Neural cell (in vitro differentiated cells): ENCODE measurements around the gene ARHGEF17. TPM values are rescaled to one million over a fixed set of nuclear protein-coding genes. Genes with fewer than 3 reads are reported as not detected.

Source experiments
- H2AFZ ChIP-seq: fragments of 200-600, 300-800 bp; sonication (generic), shearing (Covaris generic); 2 replicates; pipeline ENCODE4 v1.6.0; 2014; ENCODE audit warnings: low read depth, mild to moderate bottlenecking, antibody characterized with exemption, low read length, moderate library complexity
- H3F3A ChIP-seq: fragments of 200-600 bp; shearing (Covaris generic); 2 replicates; pipeline ENCODE4 v1.6.1; 2016; ENCODE audit warnings: mild to moderate bottlenecking, moderate library complexity, mixed read lengths, antibody characterized with exemption, low read length; ENCODE audit not compliant: insufficient read depth, poor library complexity, severe bottlenecking
- H3K27ac ChIP-seq: fragments of 200-600, 300-800 bp; sonication (generic), shearing (Covaris generic); 2 replicates; pipeline ENCODE4 v1.5.1; 2014; ENCODE audit warnings: mild to moderate bottlenecking, low read length, moderate library complexity
- H3K27me3 ChIP-seq: fragments of 300-800, 200-600 bp; sonication (generic), shearing (Covaris generic); 2 replicates; pipeline ENCODE4 v1.6.0; 2014; ENCODE audit warnings: mild to moderate bottlenecking, low read depth, low read length, moderate library complexity; ENCODE audit not compliant: insufficient read depth
- H3K36me3 ChIP-seq: fragments of 300-800, 200-600 bp; sonication (generic), shearing (Covaris generic); 2 replicates; pipeline ENCODE4 v1.5.1; 2014; ENCODE audit warnings: mild to moderate bottlenecking, antibody characterized with exemption, low read length, moderate library complexity; ENCODE audit not compliant: insufficient read depth
- H3K4me2 ChIP-seq: fragments of 300-800, 200-600 bp; sonication (generic), shearing (Covaris generic); 2 replicates; pipeline ENCODE4 v1.6.0; 2014; ENCODE audit warnings: mild to moderate bottlenecking, low read length
- H3K4me3 ChIP-seq: fragments of 300-800, 200-600 bp; sonication (generic), shearing (Covaris generic); 2 replicates; pipeline ENCODE4 v1.5.1; 2014; ENCODE audit warnings: mild to moderate bottlenecking, low read length, moderate library complexity
- H3K79me2 ChIP-seq: fragments of 200-600 bp; shearing (Covaris generic); replicated peaks from 2 replicates; pipeline ENCODE4 v1.6.0; 2014; ENCODE audit warnings: mild to moderate bottlenecking, low read length, moderate library complexity; ENCODE audit not compliant: insufficient read depth
- H3K9ac ChIP-seq: fragments of 300-800, 200-600 bp; sonication (generic), shearing (Covaris generic); 2 replicates; pipeline ENCODE4 v1.6.1; 2016; ENCODE audit warnings: mild to moderate bottlenecking, low read length, mixed read lengths
- H3K9me2 ChIP-seq: fragments of 200-600 bp; shearing (Covaris generic); 2 replicates; pipeline ENCODE4 v1.6.1; 2016; ENCODE audit warnings: mild to moderate bottlenecking, low read length, mixed read lengths; ENCODE audit not compliant: insufficient read depth
- H3K9me3 ChIP-seq: fragments of 200-600, 300-800 bp; sonication (generic), shearing (Covaris generic); 2 replicates; pipeline ENCODE4 v1.6.1; 2016; ENCODE audit warnings: mild to moderate bottlenecking, mixed run types, low read length, moderate library complexity, mixed read lengths
- H4K20me1 ChIP-seq: fragments of 200-600 bp; shearing (Covaris generic); 2 replicates; pipeline ENCODE4 v1.6.1; 2016; ENCODE audit warnings: mild to moderate bottlenecking, mixed run types; ENCODE audit not compliant: insufficient read depth
- CTCF ChIP-seq: fragments of 450-650 bp; IDR thresholded peaks from 2 replicates; pipeline ENCODE4 v1.5.1; 2014; ENCODE audit warnings: antibody characterized with exemption, mild to moderate bottlenecking, moderate library complexity; ENCODE audit not compliant: poor library complexity, severe bottlenecking
- EP300 ChIP-seq: fragments of 450-650 bp; conservative IDR thresholded peaks from 2 replicates; pipeline ENCODE4 v1.6.1; 2014; ENCODE audit warnings: antibody characterized with exemption, mild to moderate bottlenecking, moderate library complexity; ENCODE audit not compliant: poor library complexity, severe bottlenecking
- EZH2 ChIP-seq: fragments of 200-600, 300-800 bp; shearing (Covaris generic), sonication (generic); IDR thresholded peaks from 2 replicates; pipeline ENCODE4 v1.6.1; 2014; ENCODE audit warnings: antibody characterized with exemption, low read length, borderline replicate concordance, mild to moderate bottlenecking; ENCODE audit not compliant: insufficient read depth, poor library complexity, severe bottlenecking
- MXI1 ChIP-seq: fragments of 450-650 bp; conservative IDR thresholded peaks from 2 replicates; pipeline ENCODE4 v1.6.1; 2014; ENCODE audit warnings: antibody characterized with exemption, mild to moderate bottlenecking; ENCODE audit not compliant: poor library complexity, severe bottlenecking
- POLR2AphosphoS5 ChIP-seq: IDR thresholded peaks from 2 replicates; pipeline ENCODE4 v1.6.1; 2012
- RAD21 ChIP-seq: fragments of 450-650 bp; conservative IDR thresholded peaks from 2 replicates; pipeline ENCODE4 v1.6.1; 2014; ENCODE audit warnings: antibody characterized with exemption, mild to moderate bottlenecking, moderate library complexity
- REST ChIP-seq: IDR thresholded peaks from 2 replicates; pipeline ENCODE4 v1.6.1; 2012; ENCODE audit warnings: borderline replicate concordance
- SMC3 ChIP-seq: fragments of 450-650 bp; conservative IDR thresholded peaks from 2 replicates; pipeline ENCODE4 v1.6.1; 2014; ENCODE audit warnings: antibody characterized with exemption, mild to moderate bottlenecking, moderate library complexity; ENCODE audit not compliant: poor library complexity
- TAF1 ChIP-seq: IDR thresholded peaks from 2 replicates; pipeline ENCODE4 v1.6.1; 2012; ENCODE audit warnings: low read depth
- polyA plus RNA-seq: library from polyadenylated mRNA; depleted of rRNA; stranded (reverse); fragments of >200 nt; gene quantifications from 2 replicates; pipeline ENCODE4 v1.2.3, GENCODE V29; 2014

ARHGEF17 gene
- polyA plus RNA-seq, 1 donor from 2014 or later: 7.9 TPM

- H4K20me1 ChIP-seq: no peaks in the 10 kb centered on the region
- no peak overlapping the region for H3K4me2 ChIP-seq
- no peaks in the 10 kb centered on the region for H3K9me2 ChIP-seq
- H3K79me2 ChIP-seq: no peaks in the 10 kb centered on the region
- no peaks in the 10 kb centered on the region for H3K9me3 ChIP-seq
- H3K27me3 ChIP-seq: no peaks in the 10 kb centered on the region
- H3K9ac ChIP-seq: no peak overlapping the region
- H2AFZ ChIP-seq: no peak overlapping the region
- TF ChIP-seq TAF1: no peak
- TF ChIP-seq CTCF: no peak
- no peak for TF ChIP-seq EZH2
- no peak for TF ChIP-seq EP300
- TF ChIP-seq MXI1: no peak
- no peak for TF ChIP-seq REST
- TF ChIP-seq SMC3: no peak
- no peak for TF ChIP-seq POLR2AphosphoS5
- TF ChIP-seq RAD21: no peak
- no peaks in the 10 kb centered on the region for H3F3A ChIP-seq
- H3K36me3 ChIP-seq: no peaks in the 10 kb centered on the region
- no peak overlapping the region for H3K4me3 ChIP-seq
- H3K27ac ChIP-seq: no peak overlapping the region
Observed at GRCh38 chr11:73384531-73384871, 76.4 kb downstream of the ARHGEF17 start.

- no peaks in the 10 kb centered on the region for H3K79me2 ChIP-seq
- H3K9ac ChIP-seq: no peak overlapping the region
- no peak overlapping the region for H3K27ac ChIP-seq
- no peak for TF ChIP-seq MXI1
- TF ChIP-seq TAF1: no peak
- TF ChIP-seq EP300: no peak
- TF ChIP-seq SMC3: no peak
- TF ChIP-seq CTCF: no peak
- TF ChIP-seq POLR2AphosphoS5: no peak
- no peak for TF ChIP-seq EZH2
- TF ChIP-seq REST: no peak
- no peak for TF ChIP-seq RAD21
- H3K4me3 ChIP-seq: no peak overlapping the region
- no peaks in the 10 kb centered on the region for H3K36me3 ChIP-seq
- no peak overlapping the region for H2AFZ ChIP-seq
- no peaks in the 10 kb centered on the region for H3K9me3 ChIP-seq
- H3K27me3 ChIP-seq: no peaks in the 10 kb centered on the region
- H3F3A ChIP-seq: no peaks in the 10 kb centered on the region
- H3K9me2 ChIP-seq: no peaks in the 10 kb centered on the region
- H4K20me1 ChIP-seq: no peaks in the 10 kb centered on the region
- no peak overlapping the region for H3K4me2 ChIP-seq
Observed at GRCh38 chr11:73384872-73385689, 77.0 kb downstream of the ARHGEF17 start.
